NCI-H345 treated with DMSO at 0.1 percent for 48 hours (cell line): ENCODE measurements around the gene SH2D7.

Source experiments
- DNase-seq: peaks from one replicate; lab custom pipeline; 2025; ENCODE audit not compliant: unreplicated experiment; lab: John Stamatoyannopoulos, UW

SH2D7 gene

DNA sequence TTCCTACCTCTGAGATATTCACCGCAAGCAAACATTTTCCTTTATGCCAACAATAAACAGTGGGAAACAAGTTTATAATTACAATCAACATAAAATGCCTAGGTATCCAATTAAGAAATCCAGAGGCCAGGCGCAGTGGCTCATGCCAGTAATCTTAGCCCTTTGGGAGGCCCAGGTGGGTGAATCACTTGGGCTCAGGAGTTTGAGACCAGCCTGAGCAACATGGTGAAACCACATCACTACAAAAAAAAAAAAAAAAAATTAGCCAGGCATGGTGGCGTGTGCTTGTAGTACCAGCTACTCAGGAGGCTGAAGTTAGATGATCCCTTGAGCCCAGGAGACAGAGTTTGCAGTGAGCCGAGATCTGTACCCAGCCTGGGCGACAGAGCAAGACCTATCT, 32.1 kb upstream of the SH2D7 start:
- no peak for DNase-seq

DNA sequence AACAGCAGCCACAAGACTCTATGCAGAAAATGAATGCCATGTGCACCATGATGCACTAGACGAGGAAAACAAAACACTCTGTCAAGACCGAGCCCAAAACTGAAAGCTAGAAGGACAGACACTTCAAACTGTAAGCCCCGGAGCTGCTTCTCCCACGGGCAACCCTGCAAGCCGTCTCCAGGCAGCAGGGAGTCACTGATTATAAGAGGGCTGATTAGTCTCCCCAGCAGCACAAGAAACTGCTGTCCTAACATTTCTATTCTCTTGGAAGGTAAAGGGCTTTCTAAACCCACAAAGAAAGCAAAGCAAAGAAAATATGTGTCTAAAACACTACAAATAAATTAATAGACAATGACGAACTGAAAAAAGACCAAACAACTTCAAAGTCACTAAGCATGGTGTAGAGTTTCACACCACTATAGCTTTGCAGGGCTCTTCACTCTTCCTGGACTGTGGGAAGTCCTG, 30.4 kb upstream of the SH2D7 start:
- DNase-seq = peak; percentile 47

DNA sequence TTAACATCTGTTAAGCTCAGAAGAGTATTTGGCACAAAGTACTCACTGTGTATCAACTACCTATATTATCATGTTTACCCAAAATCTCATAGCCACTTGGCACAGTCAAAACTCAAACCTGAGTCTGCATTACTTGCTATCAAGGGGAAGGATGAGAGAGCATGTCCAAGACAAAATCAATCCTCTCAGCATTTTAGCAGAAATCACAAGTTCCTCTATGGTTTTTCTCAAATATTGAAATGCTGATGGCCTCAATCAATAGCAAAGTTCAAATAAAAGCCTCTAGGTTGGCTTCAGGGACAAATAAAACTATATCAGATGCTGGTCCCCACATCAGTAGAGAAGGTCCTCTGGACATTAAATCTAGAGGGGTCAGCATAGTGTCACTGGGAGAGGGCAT, 29.1 kb upstream of the SH2D7 start:
- no peak for DNase-seq

DNA sequence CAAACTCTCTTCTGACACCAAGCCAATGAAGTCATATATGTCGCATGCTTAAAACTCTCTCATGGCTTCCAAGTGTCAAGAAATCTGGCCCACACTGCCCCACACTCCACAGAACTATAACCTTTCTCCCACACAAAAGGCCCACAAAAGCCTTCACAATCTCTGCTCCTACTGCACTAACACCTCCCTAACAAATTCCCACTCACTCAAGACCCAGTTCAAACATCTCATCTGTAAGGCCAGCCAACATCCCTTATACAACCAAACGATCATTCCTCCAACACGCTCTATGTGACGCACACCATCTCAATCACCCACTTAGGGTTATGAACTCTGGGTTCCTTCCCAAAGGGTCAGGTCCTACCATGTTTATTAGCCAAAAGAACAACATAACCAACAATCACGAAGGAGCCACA, 28.4 kb upstream of the SH2D7 start:
- DNase-seq = no peak

DNA sequence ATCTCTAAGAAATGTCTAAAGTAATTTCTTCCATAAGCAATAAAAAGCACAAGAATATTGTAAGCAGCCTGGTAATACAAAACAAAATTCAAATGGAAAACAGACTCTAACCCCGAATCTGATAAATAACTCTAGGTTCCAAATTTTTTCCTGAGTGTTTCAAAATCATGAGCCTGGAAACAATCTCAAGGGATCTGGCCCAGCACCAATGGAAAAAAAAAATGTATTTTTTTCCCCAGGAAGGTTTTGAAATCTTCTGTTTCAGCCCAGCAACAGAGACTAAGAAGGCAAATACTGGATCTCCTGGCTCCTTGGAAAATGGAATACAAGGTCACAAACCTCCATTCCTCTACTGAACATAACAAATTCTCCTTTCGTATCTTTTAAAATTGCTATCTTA, 27.8 kb upstream of the SH2D7 start:
- no peak for DNase-seq

DNA sequence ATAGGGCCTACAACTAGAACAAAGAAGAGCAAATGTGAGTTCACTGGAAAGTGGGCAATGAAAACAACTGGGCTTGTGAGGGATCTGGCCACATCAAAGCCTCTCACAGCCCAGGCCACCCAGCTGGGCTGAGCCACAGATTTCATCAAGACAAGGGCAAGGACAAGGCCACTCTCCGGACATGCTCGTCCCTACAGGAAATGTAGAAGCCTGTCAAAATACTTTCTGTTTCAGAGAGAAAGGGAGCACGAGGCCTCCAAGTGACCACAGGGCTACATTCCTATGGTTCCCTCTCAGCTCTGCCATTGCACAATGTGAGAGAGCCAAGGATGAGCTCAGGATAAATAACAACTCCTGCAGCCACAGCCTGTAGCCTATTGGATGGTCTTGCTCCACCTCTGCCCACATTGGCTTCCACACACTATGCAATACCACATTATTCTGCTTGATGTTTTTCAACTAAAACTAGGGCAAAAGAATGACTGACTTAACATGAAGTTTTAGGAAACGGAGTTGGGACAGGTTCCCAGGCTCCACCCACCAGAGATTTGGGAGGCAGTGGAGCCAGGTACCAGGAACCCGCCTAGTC, 27.0 kb upstream of the SH2D7 start:
- DNase-seq = no peak

DNA sequence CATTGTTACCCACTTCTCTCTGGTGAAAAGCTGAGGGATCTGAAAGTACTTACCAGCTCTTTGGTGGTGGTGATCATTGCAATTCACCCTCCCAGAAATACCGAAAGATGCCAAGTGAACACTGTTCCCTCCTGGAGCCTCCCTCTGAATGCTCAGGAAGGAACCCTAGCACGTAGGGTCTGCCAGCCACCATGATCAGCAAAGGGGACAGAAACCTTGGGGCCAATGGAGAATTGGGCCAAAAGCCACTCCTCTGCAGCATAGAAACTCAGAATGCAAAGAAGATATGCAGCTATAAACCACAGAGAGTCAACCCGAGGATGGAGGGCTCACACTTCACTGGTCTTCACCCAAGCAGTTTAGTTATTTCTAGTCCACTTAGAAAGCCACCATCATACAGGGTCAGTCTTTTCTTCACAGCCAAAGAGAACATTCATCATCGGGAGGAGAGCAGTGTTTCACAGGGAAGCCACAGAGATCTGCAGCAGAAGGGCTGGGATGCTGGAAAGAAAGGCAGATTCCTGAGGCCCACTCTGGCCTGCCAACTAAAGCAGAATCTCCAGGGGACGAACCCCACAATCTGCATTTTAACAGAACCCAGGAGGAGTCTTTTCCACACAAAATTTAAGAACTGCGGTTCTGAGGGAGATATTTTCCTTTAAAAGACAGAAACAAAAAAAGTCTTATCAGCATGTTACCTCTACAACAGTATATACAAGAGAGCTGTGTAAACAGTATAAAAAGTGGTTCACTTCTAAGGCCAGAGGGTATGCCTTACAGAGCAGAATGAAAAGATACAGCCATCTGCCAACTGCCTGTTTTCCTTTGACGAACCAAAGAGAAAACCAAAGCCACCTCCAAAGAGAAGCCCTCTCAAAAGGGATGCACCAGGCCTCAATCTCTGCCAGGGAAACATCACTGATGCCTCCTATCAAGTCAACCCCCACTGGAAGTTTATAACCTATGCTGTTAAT, 26.1 kb upstream of the SH2D7 start:
- DNase-seq = peak; percentile 10

DNA sequence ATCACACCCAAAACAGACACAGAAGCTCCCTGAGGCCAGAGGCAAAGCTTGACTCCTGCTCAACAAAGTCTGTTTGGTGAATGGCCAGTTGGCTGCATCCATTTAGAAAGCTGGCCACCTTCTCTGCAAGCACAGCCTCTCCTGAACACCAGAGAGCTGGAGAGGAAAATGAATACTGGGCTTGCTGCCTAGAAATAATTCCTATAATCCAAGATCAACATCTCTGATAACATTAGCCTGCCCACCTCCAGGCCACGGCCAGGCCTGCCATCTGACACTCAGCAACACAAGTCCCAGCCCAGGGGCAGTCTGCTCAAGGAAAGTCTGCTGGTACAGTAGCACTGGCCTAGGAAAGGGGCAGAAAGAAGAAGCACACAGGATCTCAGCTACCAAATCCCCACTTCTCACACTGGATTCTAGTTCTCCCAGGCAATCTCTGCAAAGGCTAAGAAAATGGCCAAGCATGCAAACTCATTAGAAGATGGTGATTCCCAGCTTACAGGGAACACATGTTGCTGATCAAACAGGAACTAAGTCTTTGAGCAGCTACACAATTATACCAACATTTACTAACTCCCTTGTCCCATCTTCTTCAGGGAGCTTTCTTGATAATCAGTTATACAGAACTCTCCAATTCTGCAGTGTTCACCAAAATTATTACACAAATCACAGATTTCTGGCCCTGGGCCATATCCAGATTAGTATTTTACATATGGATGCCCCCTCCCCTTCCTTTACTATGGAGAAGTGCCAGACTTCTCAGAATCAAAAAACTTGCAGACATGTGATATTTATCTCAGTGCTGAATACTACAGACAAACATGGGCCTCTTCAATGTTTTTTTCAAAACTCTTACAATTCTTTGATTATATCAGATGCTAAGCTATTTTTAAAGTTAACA, 24.8 kb upstream of the SH2D7 start:
- DNase-seq = no peak

DNA sequence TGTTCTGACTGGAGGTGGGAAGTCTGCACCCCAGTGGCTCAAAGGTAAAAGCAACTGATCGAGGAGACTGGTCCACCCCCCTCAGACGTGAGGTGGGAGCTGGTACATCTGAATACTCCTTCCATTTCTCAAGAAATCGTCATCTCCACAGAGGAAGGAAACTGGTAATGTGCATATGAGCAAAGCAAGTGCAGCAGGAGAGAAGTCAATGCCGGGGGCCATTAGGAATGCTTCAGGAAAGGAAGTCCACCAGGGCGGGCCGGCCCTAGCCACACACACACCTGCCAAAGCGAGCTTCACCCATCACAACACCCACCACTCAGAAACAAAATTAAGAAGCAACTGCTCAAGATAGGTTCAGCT, 23.3 kb upstream of the SH2D7 start:
- DNase-seq = no peak

DNA sequence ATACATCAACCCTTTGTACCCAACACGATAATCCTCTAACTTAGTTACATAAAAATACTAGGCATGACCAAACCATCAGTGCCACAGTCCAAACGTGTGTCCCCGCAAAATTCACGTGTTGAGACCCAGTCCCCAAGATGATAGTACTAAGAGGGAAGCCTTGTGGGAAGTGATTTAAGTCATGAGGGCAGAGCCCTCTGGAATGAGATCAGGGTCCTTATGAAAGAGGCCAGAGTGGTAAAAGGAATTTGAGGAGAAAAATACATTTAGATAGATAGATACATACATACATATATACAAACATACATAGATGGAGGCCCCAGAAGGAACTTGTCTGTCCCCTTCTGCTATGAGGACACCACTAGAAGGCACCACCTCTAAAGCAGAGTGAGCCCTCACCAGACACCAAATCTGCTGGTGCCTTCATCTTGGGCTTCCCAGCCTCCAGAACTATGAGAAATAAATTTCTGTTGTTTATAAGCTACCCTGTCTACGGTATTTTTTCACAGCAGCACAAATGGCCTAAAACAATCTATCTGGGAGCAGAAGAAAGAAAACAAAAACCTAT, 22.8 kb upstream of the SH2D7 start:
- no peak for DNase-seq

DNA sequence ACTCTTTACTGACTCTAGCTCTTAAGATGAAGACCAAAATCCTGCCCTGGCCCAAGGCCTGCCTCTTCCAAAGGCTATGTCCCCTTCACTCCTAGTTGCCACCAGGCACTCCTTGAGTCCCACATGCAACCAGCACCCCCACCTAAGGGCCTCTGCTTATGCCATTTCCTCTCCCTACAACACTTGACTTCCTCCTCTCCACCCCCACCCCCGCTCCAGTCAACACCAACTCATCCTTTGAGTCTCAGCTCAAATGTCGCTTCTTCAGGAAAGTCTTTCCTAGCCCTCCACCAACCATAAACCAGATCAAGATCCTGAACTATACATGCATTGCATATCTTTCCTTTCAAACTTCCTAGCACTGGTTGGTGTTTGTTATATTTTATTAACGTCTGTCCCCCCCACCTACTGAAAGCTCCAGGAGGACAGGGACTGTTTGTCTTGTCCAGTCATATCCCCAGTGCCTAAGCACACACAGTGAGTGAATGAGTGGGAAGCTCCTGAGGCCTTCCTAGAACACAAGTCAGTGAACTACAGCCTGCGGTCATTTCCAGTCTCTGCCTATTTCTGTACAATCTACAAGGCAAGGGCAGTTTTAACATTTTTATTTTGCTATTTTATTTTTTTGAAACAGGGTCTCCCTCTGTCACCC, 22.2 kb upstream of the SH2D7 start:
- no peak for DNase-seq

DNA sequence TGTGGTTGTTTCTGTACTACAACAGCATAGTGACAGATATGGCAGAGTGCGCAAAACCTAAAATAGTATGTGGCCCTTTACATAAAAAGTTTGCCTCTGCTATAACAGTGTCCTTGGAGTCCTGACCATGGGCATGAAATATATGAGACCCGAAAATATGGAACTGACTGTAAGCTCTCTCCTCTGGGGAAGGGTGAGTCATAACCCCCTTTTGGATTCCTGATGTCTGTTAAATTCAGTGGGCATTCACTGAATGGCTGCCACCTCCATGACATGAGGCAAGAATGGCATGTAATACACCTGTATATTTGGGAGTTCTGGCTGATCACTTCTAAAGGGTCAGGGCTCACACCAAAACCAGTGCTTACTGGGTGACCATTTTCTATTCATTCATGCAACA, 21.0 kb upstream of the SH2D7 start:
- no peak for DNase-seq

DNA sequence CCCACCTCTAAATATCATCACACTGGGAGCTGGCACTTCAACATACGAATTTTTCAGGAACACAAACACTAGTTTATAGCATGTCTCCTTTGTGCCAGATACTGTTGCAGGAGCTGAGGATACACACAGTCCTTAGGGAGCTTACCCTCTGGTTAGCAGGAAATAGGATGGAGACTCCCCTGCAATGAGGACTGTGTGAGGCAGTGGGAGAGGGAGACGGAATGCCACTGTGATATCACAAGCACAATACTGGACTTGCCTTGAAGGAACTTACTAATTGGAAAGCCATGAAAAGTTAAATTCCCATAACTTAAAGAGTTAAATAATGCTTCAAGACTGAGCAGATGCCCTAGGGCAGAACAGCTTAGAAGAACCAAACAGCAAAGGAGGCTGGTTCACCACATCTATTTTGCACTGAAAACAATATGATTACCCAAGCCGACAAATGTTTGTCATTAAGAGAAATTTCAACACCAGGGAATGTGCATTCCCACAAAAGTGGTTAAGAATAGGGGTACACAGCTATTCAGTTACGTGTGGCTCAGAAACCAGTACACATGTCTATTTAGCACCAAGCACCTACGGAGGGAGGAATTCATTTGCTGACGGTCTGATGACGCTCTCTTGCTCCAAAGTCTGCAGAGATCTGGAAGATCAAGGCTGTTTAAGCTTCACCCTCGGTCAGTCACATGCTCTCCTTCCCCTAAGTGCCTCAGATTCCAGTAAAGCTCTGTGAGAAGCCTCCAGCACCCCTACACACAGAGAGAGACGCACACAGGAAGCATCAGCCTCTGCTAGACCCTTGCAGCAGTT, 20.1 kb upstream of the SH2D7 start:
- no peak for DNase-seq

DNA sequence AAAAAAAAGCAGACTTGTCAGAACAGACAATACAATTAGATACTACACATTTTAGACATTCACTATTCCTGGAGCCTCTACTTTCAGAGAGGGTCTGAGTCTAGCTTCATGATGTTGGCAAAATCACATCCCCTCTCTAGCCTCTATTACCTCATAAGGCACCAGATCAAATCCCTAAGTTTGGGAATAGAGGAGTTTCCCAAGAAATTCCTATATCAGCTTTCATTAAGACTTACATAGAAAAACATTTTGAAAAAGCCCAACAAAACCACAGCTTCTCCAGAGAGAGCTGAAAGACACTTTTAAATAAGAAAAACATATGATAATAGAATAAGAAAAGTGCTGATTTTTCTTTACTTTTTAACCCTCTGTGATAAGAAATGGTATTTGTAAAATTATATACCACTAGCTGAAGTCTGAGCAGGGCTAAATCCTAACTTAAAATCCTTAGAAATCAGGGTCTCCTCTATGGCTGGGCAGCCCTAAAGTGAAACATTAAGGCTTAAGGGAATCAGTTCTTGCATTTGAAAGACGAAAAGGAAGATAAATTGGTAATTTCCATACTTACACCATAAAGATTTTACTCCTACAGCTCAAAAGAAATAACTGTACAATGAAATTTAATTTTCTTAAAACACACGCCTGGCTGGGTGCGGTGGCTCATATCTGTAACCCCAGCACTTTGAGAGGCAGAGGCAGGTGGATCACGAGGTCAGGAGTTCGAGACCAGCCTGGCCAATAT, 19.1 kb upstream of the SH2D7 start:
- no peak for DNase-seq

DNA sequence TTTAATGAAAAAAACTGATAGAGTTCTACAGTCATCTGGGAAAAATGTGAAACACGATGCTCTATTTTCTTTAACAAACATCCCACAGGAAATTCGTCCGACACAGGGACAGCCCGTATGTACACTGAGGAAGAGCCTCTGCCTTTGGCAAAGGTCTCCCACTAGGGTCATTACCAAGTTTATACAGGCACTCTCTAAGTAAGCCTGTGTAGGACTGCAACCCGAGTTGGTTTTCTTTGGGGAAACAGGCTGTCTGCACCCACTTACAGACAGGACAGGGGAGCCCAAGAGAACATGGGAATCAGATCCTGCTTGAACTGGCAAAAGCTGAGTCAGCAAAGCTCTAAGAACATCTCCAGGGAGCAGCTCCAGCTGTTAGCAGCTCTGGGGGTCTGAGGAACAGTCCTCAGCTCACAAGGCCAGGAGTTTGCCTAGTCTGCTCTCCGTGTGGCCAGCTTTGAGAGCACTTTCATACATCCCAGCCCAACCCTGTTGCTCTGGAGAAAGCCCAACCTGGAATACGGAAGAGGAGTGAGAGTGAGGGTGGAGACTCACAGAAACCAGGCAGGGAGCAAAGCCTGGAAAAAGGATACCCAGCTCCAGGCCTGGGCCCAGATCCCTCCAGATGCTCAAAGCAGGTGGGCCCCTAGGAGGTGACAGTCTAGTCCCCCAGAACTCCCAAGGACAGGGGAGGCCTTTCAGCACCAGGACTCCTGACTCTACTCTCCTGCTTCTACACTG, 16.7 kb upstream of the SH2D7 start:
- peak; percentile 10 for DNase-seq

DNA sequence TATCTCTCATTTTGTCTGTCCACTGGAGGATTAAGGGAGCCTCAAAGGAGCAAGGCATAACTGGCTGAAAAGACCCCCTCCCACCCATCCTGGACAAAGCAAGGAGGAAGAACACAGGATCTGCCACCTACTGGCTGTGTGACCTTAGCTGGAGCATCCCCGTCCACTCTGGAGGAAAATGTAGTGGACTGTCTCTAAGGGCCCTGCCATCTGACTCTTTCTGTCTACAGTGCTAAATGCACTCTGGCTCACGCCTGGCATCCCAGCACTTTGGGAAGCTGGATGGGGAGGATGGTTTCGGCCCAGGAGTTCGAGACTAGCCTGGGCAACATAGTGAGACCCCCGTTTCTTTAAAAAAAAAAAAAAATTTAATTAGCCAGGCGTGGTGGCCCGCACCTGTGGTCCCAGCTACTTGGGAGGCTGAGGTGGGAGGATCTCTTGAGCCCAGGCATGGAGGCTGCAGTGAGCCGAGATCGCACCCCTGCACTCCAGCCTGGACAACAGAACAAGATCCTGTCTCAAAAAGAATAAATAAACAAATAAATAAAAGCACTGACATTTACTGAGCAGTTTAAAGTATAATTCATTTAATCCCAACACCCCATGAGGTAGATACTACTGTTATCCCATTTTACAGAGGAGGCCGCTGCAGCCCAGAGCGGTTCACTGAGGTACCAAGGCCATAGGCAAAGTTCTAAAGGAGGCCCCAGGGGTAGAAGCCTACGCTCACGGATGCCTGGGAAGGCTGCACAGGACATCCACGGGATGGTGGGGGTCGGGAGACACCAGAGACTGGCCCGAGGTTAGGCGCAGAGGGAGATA, 15.9 kb upstream of the SH2D7 start:
- DNase-seq = no peak

DNA sequence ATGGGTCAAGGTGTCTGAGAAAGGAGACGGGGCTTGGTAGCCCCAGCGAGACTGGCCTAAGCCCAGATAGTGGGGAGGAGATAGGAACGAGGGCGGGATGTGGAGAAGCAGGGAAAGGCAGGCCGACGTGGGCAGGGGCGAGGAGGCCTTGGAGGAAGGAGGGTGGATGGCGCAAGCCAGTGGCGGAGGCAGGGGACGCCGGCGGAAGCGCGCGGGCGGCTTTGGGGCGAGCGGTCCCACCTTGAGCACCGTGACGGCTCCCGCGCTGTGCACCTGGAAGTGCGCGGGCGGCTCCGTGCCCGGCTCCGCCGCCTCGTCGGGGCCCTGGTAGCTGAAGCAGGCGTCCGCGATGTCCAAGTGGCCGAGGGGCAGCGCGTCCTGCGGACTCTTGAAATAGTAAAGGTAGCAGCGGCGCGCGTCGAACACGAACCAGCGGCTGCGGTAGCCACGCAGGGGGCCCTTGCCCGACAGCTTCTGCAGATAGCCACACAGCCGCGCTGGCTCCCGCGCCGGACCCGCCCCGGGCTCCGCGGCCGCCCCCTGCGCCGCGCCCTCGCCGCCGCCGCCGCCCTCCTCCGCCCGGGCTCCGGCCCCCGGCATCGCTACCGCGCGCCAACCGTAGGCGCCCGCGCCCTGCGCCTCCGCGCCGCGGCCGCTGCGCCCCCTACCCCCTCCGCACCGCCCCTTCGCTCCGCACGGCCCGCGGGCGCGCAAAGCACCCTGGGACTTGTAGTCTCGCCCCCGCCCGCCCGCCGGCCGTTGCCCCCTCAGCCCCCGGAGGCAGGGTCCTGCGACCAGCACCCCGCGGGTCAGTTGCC, 15.1 kb upstream of the SH2D7 start, which contains the start of gene TBC1D2B:
TSS of gene TBC1D2B (minus strand) at position 659 of the 818 bp plus-strand sequence. CDS start at position 600, 59 bp downstream.
- peak; percentile 29 for DNase-seq
